Measurements from ENCODE around the gene CLDN7. TPM values are rescaled to one million over a fixed set of nuclear protein-coding genes. Genes with fewer than 3 reads are reported as not detected.

Gene CLDN7, protein sequence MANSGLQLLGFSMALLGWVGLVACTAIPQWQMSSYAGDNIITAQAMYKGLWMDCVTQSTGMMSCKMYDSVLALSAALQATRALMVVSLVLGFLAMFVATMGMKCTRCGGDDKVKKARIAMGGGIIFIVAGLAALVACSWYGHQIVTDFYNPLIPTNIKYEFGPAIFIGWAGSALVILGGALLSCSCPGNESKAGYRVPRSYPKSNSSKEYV
- total RNA-seq = 100 to 1,000 TPM; 142 to 149 TPM
- polyA plus RNA-seq (2013, experiment 1 of 2) = 12.5 TPM
- 6.7 TPM for polyA plus RNA-seq (2013, experiment 2 of 2)
- long read RNA-seq, experiment 1, transcript CLDN7-201 (4 exons, 1,542 nt) = major isoform, 81 of 105 reads
- long read RNA-seq, experiment 1, partial matches to known transcripts = 4 of 105 reads
- long read RNA-seq, experiment 1, other reads (novel, unspliced or antisense) = 16 of 105 reads
- long read RNA-seq, experiment 2, transcript CLDN7-201 (4 exons, 1,542 nt) = major isoform, 194 of 231 reads
- long read RNA-seq, experiment 2, transcript CLDN7-207 (3 exons, 485 nt) = minor isoform, 7 of 231 reads
- long read RNA-seq, experiment 2, transcript CLDN7-202 (5 exons, 1,228 nt) = minor isoform, 11 of 231 reads
- long read RNA-seq, experiment 2, partial matches to known transcripts = 3 of 231 reads
- long read RNA-seq, experiment 2, other reads (novel, unspliced or antisense) = 16 of 231 reads
- long read RNA-seq, experiment 3, transcript CLDN7-201 (4 exons, 1,542 nt) = major isoform, 395 of 441 reads
- long read RNA-seq, experiment 3, transcript CLDN7-202 (5 exons, 1,228 nt) = minor isoform, 23 of 441 reads
- long read RNA-seq, experiment 3, partial matches to known transcripts = 3 of 441 reads
- long read RNA-seq, experiment 3, other reads (novel, unspliced or antisense) = 19 of 441 reads
- long read RNA-seq, experiment 4, transcript CLDN7-201 (4 exons, 1,542 nt) = major isoform, 911 of 1,035 reads
- long read RNA-seq, experiment 4, transcript CLDN7-202 (5 exons, 1,228 nt) = minor isoform, 83 of 1,035 reads
- long read RNA-seq, experiment 4, partial matches to known transcripts = 9 of 1,035 reads
- long read RNA-seq, experiment 4, other reads (novel, unspliced or antisense) = 27 of 1,035 reads

DNA sequence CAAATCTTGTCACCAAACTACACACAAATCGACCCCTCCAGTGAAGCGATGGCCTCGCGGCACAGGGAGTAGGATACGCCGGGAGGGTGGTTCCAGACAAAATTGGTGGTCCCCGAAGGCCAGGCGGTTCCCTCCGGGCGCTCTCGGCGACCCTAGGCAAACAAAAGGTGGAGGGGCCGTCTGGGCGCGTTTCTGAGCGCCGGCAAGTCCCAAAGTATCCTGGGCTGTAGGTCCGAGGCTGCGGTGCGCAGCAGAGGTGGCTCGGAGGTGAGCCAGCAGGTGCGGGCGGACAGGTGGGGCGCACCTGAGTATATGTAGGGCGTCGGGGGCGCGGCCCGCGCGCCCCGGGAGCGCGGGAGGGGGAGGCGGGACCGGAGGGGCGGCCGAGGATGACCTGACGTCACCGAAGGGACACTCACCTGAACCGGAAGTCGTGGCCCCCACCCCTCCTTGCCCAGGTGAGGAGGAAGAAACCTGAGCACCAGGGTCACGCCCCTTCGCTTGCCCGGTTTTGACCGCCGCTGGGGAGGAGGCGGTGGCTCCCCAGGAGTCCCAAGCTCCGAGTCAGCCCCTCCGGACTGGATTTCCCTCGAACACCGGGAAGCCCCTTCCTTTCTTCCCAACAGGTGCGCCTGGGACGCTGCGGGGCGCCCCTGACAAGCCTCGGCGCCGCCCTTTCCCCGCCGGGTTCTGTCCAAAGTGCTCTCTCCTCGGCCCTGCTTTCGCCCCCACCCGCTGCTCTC is at the start of gene CLDN7:
Gene CLDN7 (minus strand): TSS at position 287 of the 743 bp plus-strand sequence. CDS start 435 bp downstream, outside the sequence.
- Mint-ChIP-seq H3K27ac (peak within 1 kb of the TSS; percentile 97), H3K9me3 (no peaks in the 10 kb centered on the region), H3K27me3 (ENCODE audit: insufficient read depth) (no peaks in the 10 kb centered on the region), H3K4me3 (peak within 1 kb of the TSS; percentile 98), H3K36me3 (ENCODE audit: low read depth) (peaks cover 15% of the 10 kb centered on the region), H3K4me1 (peaks cover 12% of the 10 kb centered on the region)
- peak within 1 kb of the TSS; percentile 73 for H3K4me3 ChIP-seq (ENCODE audit: low read length)
- peak; percentile 59 for TF ChIP-seq CTCF (conservative IDR thresholded peaks at IDR 0.05)
- no peaks in the 10 kb centered on the region for H3K4me1 ChIP-seq (ENCODE audit: control insufficient read depth, insufficient read depth, low read length)
- WGBS, 2 experiments (ENCODE audit: insufficient coverage in 1 of 2, insufficient read length in 1 of 2) = 4 to 5% methylated on average over 26 to 64 of the region's 64 CpGs
- H3K27ac ChIP-seq (ENCODE audit: low read depth, low read length) = no peak within 1 kb of the TSS
- peaks cover 36% of the 10 kb centered on the region for H3K27me3 ChIP-seq (ENCODE audit: control insufficient read depth, insufficient read depth, low read length, poor library complexity, severe bottlenecking)
- peak; percentile 99 for DNase-seq
- no peaks in the 10 kb centered on the region for H3K9me3 ChIP-seq (ENCODE audit: control insufficient read depth, low read length)
- H3K36me3 ChIP-seq (ENCODE audit: control insufficient read depth, insufficient read depth, low read length) = peaks cover 14% of the 10 kb centered on the region
- H3K9ac ChIP-seq (ENCODE audit: extremely low read depth, low read length, poor library complexity, severe bottlenecking) = peak within 1 kb of the TSS; percentile 68

- Mint-ChIP-seq H3K4me1 (peaks cover 30% of the 10 kb centered on the region), H3K4me3 (no peak overlapping the region), H3K27me3 (ENCODE audit: insufficient read depth) (no peaks in the 10 kb centered on the region), H3K27ac (peak overlapping the region; percentile 26), H3K36me3 (ENCODE audit: low read depth) (peaks cover 51% of the 10 kb centered on the region), H3K9me3 (no peaks in the 10 kb centered on the region)
- H3K27me3 ChIP-seq (ENCODE audit: control insufficient read depth, insufficient read depth, low read length, poor library complexity, severe bottlenecking) = no peaks in the 10 kb centered on the region
- no peak overlapping the region for H3K27ac ChIP-seq (ENCODE audit: low read depth, low read length)
- WGBS, 2 experiments (ENCODE audit: insufficient coverage in 1 of 2, insufficient read length in 1 of 2) = 92 to 96% methylated on average over 5 to 7 of the region's 7 CpGs
- H3K36me3 ChIP-seq (ENCODE audit: control insufficient read depth, insufficient read depth, low read length) = peaks cover 49% of the 10 kb centered on the region
- no peaks in the 10 kb centered on the region for H3K9me3 ChIP-seq (ENCODE audit: control insufficient read depth, low read length)
- H3K9ac ChIP-seq (ENCODE audit: extremely low read depth, low read length, poor library complexity, severe bottlenecking) = no peak overlapping the region
- H3K4me3 ChIP-seq (ENCODE audit: low read length) = peak overlapping the region; percentile 99
- no peak for TF ChIP-seq CTCF (conservative IDR thresholded peaks at IDR 0.05)
- peaks cover 5% of the 10 kb centered on the region for H3K4me1 ChIP-seq (ENCODE audit: control insufficient read depth, insufficient read depth, low read length)
- DNase-seq = no peak
Observed at GRCh38 chr17:7311110-7311705, 48.9 kb upstream of the CLDN7 start.
